ENCODE results near the gene FBN1. TPM values are rescaled to one million over a fixed set of nuclear protein-coding genes. Genes with fewer than 3 reads are reported as not detected.

FBN1 gene
- total RNA-seq, 1 donor from 2014 or later, result 808 TPM

DNA sequence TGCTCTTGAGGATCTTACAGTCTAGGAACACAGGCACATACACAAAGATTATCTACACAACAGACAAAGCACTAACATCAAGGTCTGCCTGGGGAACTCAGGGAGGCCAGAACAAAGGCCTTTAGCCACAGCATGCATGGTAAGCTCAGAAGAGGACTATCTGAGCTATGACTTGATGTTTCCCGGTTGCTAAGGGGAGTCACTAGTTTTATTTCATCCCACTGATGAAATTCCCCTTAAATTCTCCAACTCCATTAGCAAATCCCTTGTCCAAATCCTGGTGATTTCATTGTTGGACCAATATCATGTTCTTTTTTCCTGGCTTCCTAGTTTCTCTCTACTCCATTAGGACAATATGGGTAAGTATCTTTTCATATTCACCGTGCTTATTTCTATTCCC lies 23.3 kb downstream of the FBN1 start:
- DNase-seq (ENCODE audit: low read depth), result no peak

DNA sequence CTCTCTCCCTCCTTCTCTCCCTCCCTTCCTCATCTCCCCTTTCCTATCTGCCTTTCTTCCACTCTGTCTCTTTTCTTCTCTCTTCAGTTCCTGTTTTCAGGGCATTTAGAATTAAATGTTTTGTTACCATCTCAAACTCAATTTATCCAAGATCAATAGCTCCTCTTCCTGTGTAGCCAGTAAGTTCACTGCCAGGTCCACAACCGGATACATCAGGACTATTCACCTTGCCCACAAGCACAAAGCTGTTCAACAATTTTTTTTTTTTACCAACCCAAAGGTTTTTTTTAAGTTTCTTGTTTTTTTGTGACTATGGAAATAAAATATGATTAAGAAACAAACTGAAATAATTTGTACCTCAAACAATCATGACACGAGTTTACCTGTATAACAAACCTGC lies 26.1 kb downstream of the FBN1 start:
- no peak for DNase-seq (ENCODE audit: low read depth)

DNA sequence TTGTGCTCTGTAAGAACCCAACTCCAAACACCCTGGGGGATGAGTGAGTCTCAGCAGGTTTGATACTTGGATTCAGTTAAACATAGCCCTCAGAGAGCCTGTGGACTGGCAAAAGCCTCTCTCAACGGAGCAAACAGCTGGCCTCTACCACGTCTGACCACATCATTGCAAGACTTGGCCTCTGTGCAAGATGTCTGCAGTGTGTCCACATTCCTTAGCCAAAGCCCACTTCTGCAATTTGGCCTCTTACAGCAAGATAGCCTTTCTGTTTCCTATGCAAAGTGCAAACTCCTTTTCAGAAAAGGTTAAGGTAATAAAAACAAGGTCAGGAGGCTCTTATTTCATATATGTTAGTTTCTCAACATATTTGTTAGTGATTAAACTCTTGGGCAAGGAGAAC lies 27.9 kb downstream of the FBN1 start:
- DNase-seq (ENCODE audit: low read depth), result peak; percentile 62

DNA sequence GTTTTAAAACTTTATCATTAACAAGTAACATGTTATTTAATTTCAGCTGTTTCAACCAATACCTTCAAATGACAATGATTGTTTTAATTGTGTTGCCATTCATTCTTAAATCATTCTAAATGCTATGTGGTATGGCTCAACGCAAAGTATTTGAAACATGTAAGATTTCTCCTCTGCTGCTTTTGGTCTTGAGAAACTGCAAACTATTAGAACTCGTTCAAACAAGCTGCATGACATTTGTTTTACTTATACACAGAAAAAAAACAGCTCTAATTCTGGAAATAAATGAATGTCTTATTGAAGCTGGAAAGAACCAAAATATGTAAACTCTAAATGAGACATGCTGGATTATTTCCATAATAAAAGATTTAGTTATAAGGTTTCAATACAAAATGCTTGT lies 29.3 kb downstream of the FBN1 start:
- DNase-seq (ENCODE audit: low read depth), result no peak

DNA sequence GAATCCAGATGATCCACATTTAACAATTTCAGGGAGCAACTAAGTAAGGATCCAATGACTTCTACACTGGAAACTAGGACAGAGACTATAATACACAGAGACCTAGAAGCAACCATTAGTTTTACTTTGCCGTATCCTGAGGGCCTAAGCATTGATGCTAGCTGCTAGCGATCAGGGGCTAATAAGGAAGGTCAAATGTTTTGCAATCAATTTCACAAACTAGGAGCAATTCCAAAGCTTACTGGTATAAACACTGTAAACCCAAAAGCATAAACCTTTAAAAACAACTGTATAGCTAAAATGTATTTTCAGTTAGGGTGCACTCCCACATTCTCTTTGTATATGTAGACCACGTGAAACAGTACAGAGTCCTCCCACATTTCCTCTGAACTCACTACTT lies 31.5 kb downstream of the FBN1 start:
- no peak for DNase-seq (ENCODE audit: low read depth)

DNA sequence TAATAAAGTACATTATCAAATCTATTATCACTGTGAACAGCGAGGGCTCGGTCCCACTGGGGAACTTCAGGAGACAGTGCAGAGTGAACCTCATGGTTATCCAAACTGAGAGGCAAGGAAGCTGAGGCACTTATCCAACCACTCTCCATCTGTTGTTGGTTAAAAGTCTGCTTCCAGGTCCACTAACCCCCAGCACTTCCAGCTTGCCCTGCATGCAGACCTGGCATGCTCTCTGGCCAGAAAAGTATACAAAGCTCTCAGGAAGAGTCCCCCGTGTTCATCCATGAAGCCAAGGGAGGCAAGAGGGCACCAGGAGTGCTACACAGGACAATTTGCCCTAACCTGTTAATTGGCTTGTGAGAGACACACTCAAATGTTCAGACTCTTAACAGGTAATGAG lies 36.0 kb downstream of the FBN1 start:
- no peak for DNase-seq (ENCODE audit: low read depth)

DNA sequence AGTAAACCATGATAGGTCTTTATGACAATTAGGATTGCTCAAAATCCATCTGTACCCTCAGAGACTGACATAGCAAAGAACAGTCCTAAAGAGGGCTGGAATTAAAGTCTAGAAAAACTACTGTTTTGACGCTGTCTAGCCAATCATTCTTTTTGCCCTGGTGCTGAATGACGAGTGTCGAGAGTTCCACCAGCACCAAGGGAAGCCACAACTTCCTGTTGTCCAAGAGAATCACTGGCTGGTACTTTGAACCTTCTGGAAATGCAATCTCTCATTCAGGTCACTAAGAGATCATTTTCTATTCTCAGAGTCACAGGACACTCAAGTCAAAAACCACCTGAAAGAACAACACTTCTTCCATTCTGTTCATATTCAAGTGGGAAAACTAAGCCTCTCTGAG lies 37.7 kb downstream of the FBN1 start:
- no peak for DNase-seq (ENCODE audit: low read depth)

DNA sequence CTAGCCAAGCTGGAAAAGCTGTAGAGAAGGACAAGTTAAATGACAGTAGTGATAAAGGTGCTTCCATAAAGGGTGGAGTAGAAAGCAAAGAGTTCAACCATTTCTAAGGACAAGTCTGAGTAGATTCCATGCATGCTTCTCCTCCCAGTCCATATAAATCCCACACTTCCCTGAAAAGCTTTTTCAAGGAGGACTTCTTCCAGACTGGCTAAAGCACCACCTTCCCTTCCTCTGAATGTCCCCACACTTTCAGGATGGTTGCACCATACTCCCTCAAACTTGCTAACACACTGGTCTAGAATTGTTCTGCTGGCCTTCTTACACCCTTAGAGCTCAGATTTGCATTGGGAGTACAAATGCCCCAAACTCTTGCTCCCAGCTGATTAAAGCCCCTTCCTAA lies 40.9 kb downstream of the FBN1 start:
- DNase-seq (ENCODE audit: low read depth), result no peak

DNA sequence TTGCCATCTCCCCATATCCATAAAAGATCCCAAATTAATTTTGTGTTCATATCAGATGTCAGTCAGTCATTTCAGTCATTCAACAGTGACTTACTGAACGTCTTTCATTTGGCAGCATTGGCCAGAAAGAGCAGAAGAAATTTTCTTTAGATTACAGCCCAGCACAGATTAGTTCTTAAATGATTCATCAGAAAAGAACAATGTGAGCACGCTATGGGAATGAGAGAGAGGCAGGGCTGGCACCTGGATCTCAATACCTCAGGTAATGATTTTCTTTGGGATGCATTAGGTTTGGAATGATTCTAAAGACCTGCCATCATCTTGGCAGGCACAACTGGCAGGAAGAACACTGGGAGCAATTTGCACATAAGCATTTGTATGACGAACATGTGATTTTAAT lies 41.6 kb downstream of the FBN1 start:
- DNase-seq (ENCODE audit: low read depth), result no peak

DNA sequence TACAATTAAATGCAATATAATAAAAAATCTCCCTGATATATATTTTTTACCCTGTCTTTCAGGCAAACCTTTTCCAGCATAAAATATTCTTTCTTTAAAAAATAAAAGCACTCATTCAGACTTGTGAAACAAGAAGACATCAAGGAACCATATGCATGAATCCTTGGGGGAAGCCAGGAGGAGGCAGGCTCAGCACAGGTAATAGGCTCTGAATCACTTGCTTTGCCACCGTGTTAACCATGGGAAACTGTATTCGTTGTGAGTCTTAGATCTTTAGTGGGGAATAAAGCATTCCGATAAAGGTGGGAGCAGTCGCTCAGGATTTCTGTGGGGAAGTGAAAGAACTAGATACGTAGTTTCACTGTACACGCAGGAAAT lies 42.4 kb downstream of the FBN1 start:
- DNase-seq (ENCODE audit: low read depth), result peak; percentile 36

DNA sequence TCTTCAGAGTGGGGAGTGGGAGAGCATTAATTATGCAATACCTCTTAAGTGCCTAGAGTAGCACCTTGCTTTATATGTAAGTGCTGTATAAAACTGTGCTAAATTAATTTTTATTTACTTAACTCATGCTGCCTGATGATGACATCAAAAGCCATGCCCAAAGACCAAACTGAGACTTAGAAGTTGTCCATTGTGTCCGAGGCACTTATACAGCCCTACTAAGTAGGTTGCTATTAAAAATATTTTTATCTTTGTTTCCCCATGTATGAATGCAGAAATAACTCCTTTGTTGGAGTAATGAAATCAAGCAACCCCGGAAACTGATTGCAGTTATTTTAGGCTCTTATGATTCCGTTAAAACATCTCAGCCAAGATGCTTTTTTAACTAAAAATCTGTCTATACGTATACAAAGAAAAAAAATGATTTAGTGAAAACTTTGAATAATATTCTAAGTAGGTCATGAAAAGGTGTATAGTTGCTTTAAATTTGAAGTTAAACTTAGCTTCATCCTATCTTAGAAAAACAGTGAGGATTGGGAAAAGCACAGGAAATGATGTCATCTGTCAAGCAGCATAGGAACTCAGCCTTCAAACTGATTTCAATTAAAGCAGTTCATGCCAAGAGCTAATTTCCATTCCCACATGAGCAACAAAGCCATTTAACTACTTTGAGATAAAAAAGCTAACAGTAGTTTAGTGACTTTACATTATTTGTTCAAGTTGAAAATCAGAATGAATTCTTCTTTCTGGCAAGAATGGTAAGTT lies 43.0 kb downstream of the FBN1 start:
- DNase-seq (ENCODE audit: low read depth), result peak; percentile 78

DNA sequence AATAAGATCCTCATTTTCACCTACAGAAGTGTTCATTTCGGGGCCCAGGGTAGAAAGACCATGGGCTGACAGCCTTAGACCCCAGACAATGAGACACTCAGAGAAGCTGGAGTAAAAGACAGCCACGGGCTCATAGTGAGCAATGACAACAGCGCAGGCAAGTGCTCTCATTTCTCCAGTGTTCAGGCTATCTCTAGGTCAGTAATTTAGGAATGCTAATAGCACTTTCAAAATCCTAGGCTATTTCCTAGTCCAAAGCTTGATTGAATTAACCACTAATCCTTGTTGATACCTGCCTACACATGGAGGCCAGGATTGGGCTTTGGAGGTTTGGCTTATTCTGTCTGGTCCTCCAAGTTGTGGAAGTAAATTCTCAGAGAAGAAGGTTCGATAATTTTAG lies 44.4 kb downstream of the FBN1 start:
- no peak for DNase-seq (ENCODE audit: low read depth)

DNA sequence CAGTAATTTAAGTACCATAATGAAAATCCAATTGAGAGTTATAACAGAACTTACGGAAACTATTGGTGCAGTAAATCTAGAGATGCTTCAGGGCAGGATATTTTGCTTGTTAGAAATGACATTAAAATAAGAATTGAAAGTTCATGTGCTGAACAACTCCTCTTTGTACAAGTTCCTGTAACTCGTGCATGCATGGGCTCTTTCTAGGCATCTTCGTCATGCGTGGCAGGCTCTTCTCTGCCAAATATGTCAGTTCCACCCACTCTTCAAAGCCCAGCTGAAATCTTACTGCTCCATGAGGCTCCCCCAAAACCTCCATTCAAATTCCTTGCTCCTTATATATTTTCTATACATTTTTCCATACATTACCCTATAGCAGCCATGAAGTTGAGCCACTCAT lies 48.7 kb downstream of the FBN1 start:
- DNase-seq (ENCODE audit: low read depth), result no peak

DNA sequence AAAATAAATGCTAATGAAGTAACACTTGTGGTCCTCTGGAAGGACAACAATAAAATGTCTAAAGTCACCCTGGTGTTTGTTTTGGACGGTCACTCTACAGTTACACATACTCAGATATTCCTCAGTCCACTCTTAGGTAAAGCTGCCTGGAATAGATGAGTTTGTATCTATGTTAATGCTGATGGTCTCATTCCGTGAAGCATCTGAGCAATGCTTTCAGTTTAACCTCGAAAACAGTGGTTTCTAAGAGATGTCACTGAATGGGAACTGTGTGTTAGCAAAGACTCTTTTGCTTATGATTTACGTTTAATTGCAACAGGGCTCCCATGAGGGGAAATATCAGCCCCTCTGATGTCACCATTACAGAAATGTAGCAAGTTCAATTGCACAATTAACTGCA lies 49.1 kb downstream of the FBN1 start:
- no peak for DNase-seq (ENCODE audit: low read depth)

DNA sequence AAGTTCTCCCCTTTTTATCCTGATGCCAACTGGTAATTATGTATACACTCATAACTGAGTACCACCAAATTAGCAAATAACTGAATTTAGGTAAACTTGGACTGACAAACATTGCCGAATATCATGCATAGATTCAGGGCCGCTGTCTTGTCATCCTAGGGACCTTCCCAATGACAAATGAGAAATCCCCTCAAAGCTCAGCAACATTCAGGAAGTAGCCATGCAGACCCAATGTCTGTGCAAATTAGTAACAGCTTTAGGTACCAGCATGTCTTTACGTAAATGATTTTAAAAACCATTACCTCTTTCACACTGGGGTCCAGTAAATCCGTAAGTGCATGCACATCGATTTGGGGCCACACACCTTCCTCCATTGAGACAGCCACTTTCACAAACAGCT lies 49.5 kb downstream of the FBN1 start:
- DNase-seq (ENCODE audit: low read depth), result no peak

DNA sequence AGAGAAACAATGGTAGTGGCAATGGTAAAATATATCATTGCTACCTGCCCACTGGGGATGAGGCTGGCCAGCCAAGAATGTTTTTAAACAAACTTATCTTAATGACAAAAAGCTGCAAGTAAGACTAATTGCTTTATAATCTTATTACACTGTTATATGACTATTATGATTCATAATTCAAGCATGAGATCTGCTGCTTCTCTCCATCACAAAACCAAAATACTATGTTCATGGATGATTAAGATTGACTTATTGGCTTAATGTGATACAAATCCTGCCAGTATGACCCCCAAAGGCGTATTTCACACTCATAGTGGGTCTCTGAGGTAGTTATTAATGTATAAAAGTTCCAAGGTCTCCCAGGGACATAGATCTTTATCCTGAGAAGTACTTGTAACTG lies 52.6 kb downstream of the FBN1 start:
- DNase-seq (ENCODE audit: low read depth), result no peak

DNA sequence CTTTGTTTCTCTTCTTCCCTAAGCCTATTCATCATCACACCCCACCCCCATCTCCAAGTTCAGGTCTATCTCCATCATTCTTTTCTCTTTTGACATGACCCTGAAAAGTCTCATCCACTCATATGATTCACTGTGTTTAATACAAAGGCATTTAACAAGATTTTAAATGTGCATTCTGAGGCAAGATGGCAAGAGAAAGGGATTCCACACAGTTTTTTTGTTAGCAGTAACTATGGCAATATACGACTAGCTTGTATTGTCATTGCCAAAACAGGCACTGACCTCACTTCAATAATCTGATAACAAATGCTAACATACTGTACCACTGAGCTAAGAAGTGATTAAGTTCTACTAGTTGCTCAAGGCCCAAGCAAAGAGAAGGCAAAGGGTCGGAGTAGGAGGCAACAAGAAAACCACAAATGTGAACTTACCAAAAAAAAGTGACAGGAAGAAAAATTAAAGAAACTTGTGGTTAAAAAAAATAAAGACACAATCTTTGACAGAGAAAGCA lies 53.2 kb downstream of the FBN1 start:
- peak; percentile 59 for DNase-seq (ENCODE audit: low read depth)

DNA sequence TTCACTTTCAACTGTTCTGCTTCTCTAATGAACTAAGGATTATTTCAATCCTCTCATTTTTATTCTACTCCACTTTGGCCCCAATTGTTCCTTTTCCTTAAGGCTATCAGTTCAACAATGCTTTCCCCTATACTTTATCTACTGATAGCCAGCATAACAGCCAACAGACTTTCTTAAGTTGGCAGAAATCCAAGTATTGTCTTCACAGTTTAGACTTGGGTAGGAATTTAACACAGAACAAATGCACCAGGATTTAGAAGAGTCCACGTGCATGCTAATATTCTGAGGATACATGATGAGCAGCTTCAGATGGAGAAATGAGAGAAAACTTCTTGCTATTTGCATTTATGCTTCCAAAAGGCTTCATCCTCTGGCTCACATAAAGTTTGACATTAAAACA lies 54.8 kb downstream of the FBN1 start:
- DNase-seq (ENCODE audit: low read depth), result peak; percentile 14

DNA sequence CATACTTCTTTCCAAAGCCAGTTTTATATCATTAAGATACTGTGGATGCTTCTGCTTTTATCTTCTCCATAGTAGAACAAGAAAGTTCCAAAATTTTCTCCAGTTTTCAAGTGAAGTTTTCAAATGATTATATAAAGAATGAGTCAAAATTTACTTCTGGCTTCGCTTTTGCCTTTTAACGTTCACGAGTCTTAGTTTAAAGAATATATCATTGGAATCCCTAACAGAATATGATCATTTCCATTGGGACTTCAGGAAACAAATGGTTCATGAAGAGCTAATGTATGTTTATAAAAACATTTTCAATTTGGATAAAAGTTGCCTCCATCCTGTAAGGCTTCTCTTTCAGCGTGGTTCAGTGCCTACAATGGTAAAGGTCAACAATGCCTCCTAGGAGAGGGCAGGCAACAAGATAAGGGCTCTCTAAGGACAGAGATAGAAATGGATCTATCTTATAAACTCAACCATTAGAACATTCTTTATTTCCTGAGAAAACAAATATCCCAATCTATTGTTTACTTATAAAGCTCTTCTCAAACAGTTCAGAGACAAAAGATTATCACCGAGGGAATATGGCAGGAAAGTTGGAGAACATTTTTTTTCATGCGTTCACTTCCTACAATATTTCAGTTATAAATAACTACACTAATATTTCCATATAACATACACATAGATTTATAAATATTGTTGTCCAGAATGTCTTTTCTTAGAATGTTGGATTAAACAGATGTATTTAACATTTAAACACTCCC lies 60.5 kb downstream of the FBN1 start:
- DNase-seq (ENCODE audit: low read depth), result no peak

DNA sequence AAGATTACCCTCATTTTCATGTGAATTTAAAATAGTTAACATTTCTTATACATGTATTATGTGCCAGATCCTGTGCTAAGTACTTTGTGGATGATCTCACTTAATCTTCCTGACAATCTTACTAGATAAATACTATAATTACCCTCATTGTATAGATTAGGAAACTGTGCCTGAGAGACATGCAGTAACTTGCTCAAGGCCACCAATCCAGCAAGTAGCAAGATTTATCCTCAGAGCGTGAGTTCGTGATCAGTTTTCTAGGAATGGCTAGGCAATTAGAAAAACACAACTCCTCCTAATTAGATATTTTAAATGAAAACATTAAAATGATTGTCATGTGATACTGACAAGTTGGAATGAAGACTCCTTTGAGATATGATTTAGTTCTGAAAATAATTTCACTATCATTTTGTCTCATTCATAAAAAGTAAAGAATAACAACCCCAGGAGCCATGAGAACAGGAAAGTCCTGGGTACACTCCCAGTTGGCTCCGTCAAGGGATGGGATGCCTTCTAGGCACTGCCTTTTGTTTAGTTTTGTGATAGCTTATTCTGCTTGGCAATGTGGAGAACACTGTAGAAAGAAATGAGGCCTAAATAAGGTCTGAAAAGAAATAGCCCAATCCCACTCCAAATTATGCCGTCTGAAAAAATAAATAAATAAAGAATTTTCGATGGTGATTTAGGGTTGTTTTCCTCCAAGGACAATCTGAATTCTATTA lies 61.3 kb downstream of the FBN1 start:
- no peak for DNase-seq (ENCODE audit: low read depth)

DNA sequence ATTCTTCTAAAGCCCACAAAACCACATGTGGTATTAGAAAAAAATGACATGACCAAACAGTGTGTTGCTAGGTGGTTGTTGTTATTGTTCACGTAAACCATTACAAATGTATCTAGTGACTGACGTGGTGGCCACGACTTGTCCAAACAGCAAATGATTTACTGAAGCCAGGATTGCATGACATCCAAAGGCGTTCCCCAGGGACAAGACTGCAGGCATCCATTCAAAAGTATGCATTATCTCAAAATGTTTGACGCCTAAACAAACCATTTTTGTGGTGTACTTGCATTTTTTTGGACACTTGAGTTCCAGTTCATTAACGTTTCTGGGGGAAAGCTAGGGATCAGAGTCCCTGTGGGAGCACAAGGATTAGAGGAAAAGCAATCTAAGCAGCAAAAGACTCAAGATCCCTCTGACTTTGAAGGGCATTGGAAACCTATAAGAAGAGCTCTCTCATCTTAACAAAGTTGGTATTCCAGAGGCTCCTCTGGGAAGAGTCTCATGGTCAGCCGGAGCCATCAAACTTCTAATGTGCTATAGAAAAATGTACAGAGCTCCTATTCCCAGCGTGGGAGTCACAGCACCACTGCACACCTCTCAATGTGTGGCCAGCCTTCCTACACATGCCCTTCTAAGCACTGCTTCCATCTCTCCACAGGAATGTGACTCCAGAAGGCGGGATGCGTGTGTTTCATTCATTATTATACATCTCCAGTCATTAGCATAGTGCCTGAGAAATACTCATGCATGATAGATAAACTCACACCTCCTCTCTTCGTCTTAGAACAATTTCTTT lies 62.9 kb downstream of the FBN1 start:
- peak; percentile 79 for DNase-seq (ENCODE audit: low read depth)

DNA sequence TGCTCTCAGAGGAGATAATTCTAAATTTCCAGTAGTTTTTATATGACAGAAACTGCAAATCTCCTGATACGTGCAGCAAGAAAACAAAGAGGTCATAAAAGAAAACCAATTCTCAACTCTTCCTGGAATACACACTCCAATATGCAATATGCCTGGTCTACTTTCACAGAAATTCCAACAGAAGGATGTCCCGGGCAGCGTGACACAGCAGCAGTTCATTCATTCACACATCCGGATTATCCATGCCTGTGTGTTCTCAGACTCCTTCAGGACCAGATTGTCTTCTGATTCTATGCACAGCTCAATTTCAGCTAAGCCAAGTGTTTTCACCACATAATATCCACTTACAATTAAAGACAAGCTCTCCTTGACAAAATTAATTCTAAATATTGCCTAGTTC lies 64.3 kb downstream of the FBN1 start:
- no peak for DNase-seq (ENCODE audit: low read depth)
